Islet precursor cell (in vitro differentiated cells): Measurements from ENCODE around the gene YY2.
"Not testable (repeated sequence)": the region's sequence is repeated elsewhere in the genome, so short reads cannot be mapped to it uniquely, and the experiment has no call there.

ENCODE experiments used
- DNase-seq: peaks from one replicate; pipeline ENCODE4 v3.0.0-alpha.2; 2018

The YY2 gene

DNA sequence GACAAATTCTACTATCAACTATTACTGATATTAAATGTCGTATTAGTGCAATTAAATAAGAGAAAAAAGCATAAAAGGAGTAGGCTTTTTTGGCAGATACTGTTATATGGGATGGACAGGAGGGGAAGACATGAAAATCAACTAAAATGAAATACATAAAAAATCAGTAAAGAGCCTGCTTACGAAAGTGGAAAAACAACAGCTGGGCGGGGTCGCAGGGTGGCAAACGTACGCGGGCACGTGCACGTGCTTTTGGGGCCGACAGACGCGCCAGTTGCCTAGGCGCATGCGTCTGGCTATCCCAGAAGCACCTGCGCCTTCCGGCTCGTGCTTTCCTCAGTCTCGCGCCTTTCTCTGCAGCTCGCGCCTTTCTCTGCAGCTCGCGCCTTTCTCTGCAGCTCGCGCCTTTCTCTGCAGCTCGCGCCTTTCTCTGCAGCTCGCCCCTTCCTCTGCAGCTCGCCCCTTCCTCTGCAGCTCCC is at the start of gene YY2:
TSS of gene YY2 (plus strand) at position 51 of the 479 bp plus-strand sequence. CDS start 498 bp downstream, outside the sequence.
- no peak for DNase-seq

DNA sequence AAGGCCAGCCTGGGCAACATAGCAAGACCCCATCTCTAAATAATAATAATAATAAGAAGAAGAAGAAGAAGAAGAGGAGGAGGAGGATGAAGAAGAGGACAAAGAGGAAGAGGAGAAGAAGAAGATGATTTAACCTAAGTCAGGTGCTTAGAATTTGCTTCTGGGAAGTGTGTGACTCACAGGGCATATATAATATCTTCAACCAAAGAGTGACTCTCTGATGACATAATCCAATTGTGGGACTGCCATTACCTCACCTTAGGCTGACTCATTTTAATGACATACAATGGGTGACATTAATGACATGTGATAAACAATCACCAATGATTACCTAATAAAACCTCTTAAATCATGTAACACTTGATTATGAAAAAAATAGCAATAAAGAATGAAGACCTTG is 49.1 kb upstream of the YY2 start:
- DNase-seq: no peak

DNA sequence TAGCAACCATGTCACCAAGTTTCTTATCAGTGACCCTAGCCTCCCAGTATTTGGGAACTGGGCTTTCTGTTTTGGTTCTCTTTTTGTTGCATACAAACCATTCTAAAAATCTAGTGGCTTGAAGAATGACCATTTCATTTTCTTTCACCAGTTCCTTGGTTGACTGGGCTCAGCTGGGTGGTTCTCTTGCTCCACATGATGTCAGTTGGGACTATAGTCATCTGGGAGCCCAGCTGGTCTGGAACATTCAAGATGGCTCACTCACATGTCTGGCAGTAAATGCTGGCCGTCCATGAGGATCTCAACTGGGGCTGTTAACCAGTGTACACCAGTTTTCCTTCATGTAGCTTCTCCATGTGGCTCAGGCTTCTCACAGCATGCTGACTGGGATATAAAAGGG is 44.0 kb upstream of the YY2 start:
- no peak for DNase-seq

DNA sequence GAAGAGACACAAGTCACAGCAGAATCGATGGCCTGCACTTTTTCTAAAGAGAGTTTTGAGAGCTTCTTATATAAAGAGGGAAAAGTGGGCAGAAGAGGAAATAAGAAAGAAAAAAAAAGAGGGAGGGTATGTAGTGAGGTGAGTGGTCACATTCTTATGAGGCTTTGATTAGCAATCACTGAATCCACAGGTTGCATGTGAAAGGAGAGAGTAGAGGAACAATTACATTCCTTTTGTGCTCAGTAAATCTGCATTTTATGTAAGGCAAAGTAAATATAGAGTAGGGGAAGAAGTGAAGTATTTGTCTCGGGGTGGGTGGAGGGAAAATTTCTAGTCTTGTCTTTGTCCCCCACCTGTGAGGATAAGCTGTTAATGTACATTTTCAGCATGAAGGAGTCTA is 43.2 kb upstream of the YY2 start:
- DNase-seq: no peak

DNA sequence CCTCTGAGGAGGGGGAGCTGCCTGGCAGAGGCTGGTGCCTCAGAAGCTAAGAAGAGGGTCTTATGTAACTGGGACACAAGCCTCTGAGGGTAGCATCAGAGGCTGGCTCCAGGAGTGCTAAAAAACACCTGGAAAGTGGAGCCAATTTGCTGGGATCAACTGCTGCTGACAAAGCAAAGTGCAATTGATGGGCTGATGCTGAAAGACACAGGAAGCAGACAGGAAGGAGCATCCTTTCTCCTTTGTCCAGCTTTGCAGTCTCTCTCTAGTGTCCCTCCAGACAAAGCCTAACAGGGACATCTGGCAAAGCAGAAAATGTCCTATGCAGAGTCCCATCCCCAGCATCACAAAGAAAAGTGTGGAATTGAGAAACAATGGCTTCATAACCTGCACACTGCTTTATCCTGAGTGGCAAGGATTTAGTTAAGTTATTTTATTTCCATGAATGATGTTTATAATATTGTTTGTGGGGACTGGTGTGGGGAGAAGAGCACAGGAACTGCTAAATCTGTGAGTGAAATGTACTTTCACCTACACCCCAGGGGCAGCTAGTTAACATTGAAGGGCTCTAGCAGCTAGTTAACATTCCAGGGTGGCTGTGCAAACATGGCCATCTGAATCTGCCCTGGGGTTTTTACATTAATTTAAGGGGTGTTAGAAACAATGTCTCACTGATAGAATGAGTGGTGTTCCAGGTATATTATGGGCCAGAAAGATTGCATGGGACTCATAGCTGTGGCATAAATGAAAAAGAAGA is 42.0 kb upstream of the YY2 start:
- DNase-seq: no peak

DNA sequence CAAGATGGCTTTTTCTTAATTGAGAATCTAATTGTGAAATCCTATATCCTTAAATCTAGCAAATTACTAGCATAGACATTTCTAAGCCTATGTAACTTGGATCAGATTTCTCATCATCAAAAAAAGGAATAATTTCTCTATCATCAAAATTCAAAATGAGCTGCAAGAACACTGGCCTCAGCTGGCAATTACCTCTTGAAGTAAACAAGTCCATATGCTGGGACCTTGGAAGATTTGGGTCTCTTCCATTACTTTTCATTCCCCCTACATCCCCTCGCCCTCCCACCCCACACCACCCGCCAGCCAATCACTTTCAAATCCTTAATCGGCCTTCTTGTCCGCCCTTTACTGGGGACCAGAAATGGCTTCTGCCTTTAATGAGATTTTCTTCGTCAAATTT is 39.7 kb upstream of the YY2 start:
- DNase-seq: no peak

DNA sequence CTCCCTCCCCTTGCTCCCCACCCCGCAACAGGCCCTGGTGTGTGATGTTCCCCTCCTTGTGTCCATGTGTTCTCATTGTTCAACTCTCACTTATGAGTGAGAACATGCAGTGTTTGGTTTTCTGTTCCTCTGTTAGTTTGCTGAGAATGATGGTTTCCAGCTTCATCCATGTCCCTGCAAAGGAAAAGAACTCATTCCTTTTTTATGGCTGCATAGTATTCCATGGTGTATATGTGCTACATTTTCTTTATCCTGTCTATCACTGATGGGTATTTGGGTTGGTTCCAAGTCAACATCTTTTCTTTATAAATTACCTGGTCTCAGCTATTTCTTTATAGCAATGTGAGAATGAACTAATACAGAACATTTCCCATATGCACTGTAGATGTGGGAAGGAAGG is 35.6 kb upstream of the YY2 start:
- not testable (repeated sequence) for DNase-seq

DNA sequence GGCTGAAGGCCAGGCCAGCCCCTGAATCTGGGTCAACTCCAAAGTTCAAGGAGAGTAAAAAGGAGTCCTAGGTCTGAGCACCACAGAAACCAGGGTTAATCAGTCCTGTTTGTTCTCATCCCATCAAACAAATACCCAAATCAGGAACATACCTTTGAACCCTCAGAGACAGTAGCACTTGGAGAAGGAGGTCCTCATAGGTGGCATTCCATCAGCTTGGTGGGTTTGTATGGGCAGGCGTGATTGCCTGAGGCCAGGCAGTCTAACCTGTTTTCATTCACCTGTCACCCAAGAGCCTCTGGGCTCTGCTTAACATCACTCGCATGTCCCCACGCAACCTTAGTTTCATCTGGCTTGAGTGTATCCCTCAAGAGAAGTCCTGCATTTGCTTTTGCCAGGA is 33.9 kb upstream of the YY2 start:
- peak; percentile 79 for DNase-seq

DNA sequence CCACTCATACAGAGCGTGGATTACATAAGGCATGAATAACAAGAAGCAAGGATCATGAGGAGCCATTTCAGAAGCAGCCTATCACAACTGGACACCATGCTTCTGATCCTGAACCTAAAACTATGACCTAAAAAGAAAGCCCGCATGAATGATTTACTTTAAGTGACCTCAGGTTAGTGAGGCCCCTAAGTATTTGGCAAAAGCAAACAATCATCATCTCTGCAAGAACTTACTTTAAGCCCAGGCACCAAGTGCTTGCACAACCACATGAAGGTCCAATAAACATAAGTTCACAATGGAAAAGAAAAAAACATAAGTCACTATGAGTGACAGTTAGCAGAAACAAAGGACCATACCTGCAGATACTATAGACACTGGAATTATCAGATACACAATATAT is 24.3 kb upstream of the YY2 start:
- DNase-seq: no peak

DNA sequence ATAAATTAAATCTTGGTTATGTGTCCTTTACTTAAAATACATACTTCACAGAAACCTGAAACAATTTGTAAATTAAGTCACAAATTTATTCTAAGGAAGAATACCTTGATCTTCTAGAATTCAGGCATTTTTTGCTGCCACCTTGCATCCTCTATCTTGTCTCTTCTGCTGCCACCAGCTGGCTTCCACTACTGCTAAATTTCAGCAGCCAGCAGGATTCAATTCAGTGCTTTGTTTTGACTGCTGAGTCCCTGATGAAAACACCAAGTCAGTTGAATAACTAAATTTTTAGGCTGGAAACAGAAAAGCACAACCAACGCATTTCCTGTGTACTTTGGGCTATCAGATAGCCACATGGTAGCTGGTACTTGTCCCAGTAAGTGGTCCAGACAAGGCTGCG is 18.7 kb upstream of the YY2 start:
- DNase-seq: no peak

DNA sequence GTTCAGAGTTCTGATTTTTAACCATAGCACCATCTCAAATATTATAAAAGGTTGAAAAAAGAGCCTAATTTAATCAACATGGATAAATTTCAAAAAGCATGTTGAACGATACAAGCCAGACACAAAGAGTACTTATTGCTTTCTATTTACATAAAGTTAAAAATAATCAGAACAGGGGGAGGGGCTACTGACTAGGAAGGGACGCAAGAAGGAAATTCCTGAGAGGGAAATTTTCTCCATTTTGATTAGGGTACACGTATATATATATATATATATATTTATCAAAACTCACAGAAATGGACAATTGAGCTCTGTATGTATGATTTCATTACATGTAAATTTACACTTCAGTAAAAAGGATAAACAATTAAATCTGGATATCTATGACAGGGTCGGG is 16.9 kb upstream of the YY2 start:
- no peak for DNase-seq

DNA sequence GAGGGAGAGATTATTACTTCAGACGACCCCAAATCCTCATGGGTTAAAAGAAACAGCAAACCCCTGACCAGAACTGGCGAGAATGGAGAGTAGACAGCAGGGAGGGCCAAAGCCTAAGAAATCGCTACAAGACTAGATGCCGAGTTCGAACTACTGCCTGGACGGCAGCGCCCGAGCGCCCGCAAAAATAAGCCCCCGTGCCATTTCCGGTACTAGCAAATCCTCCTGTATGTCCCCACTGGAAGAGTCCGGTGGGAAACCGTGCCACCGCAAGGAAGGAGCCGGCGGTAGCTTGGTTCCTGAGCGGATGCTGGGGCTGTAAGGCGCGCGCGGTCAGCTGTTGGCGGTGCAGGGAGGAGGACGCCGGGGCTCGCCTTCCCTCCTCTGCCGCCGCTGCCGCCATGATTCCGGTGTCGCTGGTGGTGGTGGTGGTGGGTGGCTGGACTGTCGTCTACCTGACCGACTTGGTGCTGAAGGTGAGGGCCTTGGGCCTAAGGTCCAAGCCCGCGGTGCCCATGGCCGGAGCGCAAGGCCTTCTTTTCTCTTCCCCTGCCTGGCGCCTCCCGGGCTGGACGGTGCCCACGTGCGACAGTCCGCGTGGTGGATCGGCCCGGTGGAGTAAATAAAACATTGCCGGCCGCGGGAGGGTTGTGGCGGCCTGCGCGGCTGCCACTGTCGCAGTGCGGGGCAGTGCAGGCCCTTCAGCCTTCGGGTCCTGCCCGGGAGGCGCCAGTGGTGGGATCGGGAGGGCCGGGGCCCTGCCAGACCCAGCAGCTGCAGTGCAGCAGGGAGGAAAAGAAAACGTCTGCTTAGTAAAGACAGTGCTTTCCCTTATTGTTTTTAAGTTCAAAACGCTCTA is 16.2 kb upstream of the YY2 start, which contains the start of gene MBTPS2:
TSS of gene MBTPS2 (plus strand) at position 284 of the 859 bp plus-strand sequence. CDS start at position 402, 118 bp downstream.
- DNase-seq: peak; percentile 90

DNA sequence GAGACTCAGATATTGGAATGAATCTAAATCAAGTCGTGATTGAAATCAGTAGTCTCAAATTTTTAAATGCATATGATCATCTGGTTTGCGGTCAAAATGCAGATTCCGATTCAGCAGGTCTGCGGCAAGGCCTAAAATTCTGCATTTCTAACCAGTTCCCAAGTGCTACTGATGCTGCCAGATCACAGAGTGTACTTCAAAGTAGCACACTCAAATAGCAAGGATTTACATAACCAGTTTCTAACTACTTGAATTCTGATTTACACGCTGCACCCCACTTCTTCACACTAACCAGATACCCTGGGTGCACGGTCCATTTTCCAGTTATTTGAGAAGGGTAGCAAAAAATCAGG is 15.6 kb upstream of the YY2 start:
- DNase-seq: no peak

DNA sequence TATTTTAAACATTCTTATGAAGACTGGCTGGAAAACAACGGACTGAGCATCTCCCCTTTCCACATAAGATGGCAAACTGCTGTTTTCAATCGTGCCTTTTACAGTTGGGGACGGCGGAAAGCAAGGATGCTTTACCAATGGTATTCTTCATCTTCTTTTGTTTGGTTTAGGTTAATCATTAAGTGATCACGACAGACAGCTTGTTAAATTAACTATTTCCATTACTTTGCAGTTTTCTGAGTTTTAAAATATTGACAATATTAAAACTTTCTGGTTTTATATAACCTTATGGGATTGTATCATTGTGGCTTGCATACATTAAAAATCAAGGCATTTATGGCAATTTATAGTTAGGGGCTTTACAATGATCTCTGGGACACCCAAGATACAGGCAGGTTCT is 12.6 kb upstream of the YY2 start:
- DNase-seq: no peak

DNA sequence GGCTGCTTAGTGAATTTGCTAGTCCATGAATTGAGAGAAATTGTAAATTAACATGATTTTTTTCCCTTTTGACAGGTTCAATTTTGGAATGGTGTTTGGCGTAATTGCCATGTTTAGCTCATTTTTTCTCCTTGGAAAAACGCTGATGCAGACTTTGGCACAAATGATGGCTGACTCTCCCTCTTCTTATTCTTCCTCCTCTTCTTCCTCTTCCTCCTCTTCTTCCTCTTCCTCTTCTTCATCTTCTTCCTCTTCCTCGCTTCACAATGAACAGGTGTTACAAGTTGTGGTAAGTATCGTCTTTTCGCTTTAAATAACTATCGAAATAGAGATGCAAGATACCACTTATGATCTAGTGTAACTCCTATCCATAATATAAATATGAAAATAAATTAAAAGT is 10.7 kb upstream of the YY2 start:
- DNase-seq: no peak

DNA sequence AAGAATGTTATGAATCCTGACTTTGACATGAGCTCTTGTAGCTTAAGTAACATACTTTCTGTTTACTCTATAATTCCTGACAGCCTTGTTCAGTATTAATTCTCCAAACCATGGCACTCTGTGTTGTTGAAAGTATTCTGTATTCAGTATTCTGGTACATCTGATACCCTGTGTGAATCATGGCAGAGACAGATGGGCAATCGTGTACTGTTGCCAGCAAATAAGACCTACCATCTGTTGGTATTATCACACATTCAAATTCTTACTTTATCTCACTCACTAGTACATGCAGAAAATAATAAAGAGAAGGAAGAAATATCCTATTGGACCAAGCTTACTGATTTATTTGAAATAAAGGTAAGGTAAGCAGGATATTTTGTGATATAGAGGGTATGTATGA is 8.4 kb upstream of the YY2 start:
- DNase-seq: no peak

DNA sequence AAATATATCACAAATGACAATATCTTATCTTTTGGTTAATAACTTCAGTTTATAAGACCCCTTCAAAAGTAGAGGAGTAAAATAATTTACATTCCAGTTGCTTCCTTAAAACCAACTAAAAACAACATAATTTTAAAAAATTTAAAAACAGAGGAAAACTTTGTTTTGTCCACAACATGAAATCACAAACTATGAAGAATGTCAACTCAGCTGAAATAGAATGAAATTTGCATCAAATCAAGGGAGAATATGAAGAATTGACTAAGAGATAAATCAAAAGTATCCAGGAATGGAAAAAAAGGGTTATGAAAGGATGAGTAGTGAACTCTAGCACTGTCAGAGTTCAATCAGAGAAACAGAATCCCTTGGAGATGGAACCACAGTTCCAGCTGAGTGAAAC is 2.2 kb upstream of the YY2 start:
- no peak for DNase-seq

DNA sequence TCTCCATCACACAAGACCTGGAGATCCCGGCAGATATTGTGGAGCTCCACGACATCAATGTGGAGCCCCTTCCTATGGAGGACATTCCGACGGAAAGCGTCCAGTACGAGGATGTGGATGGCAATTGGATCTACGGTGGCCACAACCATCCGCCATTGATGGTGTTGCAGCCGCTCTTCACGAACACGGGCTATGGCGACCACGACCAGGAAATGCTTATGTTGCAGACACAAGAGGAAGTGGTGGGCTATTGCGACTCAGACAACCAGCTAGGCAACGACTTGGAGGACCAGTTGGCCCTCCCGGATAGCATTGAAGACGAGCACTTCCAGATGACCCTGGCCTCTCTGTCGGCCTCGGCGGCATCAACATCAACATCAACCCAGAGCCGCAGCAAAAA is 717 bp downstream of the YY2 start:
- DNase-seq: no peak

DNA sequence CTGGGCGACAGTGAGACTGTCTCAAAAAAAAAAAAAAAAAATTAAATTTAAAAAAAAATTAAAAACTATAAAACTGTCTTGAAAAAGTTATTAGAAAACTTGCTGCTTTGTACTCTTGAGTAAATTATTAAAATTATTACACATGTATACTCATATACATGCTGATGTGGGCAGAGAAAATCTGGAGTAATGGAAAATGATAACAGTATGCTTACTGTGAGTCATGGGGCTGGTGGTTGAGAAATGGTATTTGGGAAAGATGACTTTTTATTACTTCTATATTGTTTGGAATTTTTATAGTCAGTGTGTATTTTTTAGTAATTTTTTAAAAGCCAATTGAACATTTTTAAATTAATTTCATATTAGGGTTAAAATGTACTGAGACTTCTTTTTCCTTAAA is 7.5 kb downstream of the YY2 start:
- no peak for DNase-seq

DNA sequence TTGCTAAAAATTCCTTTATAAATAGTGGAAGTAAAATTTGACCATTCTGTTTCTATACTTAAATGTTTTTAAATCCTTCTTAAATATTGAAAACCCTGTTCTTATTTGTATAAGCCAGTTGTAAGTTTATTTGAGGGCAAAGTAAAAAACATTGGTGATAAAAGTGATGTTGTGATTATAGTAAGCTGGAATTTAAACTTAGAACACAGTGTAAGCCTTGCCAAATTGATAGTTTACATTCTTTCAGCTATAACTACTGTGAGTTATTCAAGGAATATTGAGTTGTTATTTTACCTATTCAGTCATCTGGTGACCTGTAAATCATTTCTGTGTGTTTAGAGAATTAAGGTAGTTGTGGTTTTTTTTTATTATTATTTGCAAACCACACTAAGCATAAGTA is 9.6 kb downstream of the YY2 start:
- no peak for DNase-seq

DNA sequence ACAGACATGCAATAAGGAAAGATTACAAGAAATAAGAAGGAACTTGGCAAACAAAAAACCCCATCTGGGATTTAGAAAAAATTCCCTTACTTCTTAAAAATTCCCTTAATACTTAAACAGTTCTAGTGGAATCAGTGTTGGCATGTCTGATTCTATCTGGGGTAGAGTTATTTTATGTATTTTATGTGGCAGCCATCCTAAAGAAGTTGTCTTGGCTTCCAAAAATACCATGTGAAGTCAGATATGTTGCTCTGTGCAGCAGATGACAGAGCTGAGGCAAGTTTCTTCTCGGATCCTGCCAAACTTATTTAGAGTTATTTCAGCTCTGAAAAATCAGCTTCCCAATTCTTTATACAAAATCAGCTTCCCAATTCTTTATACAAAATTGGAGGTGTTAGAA is 14.7 kb downstream of the YY2 start:
- no peak for DNase-seq

DNA sequence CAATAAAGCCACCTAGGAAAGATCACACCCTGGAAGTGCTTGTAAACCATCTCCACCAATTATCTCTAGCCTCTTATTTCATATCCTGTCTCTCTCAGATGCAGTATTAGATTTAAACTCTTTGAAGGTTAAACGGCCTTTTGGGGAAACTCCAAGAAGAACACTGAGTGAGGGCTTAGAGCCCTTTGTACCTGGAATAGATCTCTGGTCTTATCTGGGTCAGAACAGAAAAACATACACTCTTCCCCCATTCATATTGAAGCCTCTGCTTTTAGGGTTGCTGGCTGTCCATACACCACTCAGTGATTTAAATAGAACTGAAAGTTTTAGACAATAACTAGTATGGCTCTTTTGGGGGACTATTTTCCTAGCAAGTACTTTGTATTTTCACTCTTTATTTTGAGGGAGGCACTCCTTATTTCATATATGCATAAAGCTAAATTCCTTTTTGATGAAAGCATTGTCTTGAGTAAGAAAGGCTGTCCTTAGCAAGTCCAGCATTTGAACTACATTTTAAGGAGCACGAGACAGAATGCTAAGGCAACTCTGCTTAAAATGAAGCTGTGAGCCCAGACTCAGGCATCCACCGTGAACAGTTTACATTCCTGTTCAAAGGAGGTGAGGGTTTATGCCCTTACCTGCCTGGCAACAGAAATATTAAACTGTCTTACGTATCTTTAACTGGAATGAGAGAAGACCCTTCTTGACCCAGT is 17.4 kb downstream of the YY2 start:
- DNase-seq: no peak

DNA sequence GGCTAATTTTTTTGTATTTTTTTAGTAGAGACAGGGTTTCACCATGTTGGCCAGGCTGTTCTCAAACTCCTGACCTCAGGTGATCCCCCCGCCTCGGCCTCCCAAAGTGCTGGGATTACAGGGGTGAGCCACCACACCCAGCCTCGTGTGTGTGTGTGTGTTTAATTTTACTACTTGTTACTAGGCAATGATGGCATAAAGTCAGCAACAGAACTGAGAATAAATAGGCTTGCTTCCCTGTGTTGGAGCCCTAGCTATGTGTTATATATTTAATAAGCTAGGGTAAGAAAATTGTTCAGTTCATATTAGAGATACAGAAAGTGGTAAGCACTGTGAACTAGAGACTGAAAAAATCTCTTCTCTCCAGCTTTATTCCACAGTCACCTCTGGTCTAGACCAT is 18.4 kb downstream of the YY2 start:
- not testable (repeated sequence) for DNase-seq

DNA sequence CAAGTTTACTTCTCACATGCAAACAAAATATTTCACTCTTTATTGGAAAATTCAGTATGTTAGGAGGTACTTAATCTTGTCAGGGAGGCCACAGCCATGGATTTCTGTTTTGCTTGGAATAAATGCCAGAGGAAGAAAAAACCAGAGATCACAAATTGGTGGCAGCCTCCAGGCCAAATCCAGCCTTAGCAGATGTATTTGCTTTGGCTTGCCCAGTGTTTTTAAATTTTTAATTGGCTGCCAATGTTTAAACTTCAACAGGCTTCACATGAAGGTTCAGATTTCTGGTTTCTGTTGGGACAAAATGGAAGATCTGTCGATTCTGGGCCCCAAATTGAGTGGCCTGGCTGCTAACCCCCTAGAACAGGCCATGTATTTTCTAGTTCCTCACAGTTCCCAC is 19.2 kb downstream of the YY2 start:
- no peak for DNase-seq
